HepG2 (cell line): ENCODE results near the gene PEX3. TPM values are rescaled to one million over a fixed set of nuclear protein-coding genes. Genes with fewer than 3 reads are reported as not detected.

ENCODE experiments used
- ARNTL ChIP-seq: sonication (generic); formaldehyde crosslinking; IDR thresholded peaks from 2 replicates; pipeline ENCODE4 v1.4.0; 2020; ENCODE audit warnings: mild to moderate bottlenecking, missing genetic modification reagents
- FOXJ3 ChIP-seq: sonication (generic); formaldehyde crosslinking; IDR thresholded peaks from 2 replicates; pipeline ENCODE4 v1.4.0; 2020; ENCODE audit warnings: missing genetic modification reagents, mild to moderate bottlenecking, borderline replicate concordance
- FOXO1 ChIP-seq: sonication (generic); formaldehyde crosslinking; IDR thresholded peaks from 2 replicates; pipeline ENCODE4 v1.4.0; 2020; ENCODE audit warnings: missing genetic modification reagents
- GFI1 ChIP-seq: sonication (generic); formaldehyde crosslinking; IDR thresholded peaks from 2 replicates; pipeline ENCODE4 v1.5.0; 2020; ENCODE audit warnings: missing genetic modification reagents, mild to moderate bottlenecking, borderline replicate concordance
- HNF1B ChIP-seq: sonication (generic); formaldehyde crosslinking; IDR thresholded peaks from 2 replicates; pipeline ENCODE4 v1.5.1; 2020; ENCODE audit warnings: mild to moderate bottlenecking, moderate library complexity, missing genetic modification reagents
- KLF9 ChIP-seq: IDR thresholded peaks from 2 replicates; pipeline ENCODE4 v1.6.1; 2016; ENCODE audit warnings: low read depth
- MAZ ChIP-seq, 2 experiments: sonication (generic) in 1 of 2; formaldehyde crosslinking in 1 of 2; IDR thresholded peaks; 2 replicates each; pipeline versions ENCODE4 v1.5.0 to v1.6.1; 2012 to 2020; ENCODE audit warnings: low read depth in 2 of 2, mild to moderate bottlenecking in 2 of 2, borderline replicate concordance in 1 of 2, improper control_type of control experiment in 1 of 2, low read length in 1 of 2, missing genetic modification reagents in 1 of 2, moderate library complexity in 1 of 2
- PLRG1 ChIP-seq: fragments of 450-650 bp; conservative IDR thresholded peaks from 2 replicates; pipeline ENCODE4 v1.6.1; 2016
- RCOR2 ChIP-seq: IDR thresholded peaks from 2 replicates; pipeline ENCODE4 v1.6.1; 2016; ENCODE audit warnings: missing biosample characterization, missing genetic modification reagents
- SALL1 ChIP-seq: sonication (generic); formaldehyde crosslinking; IDR thresholded peaks from 2 replicates; pipeline ENCODE4 v1.8.0; 2022; ENCODE audit warnings: mild to moderate bottlenecking, missing genetic modification reagents
- TBL1XR1 ChIP-seq: fragments of 150-350 bp; IDR thresholded peaks from 2 replicates; pipeline ENCODE4 v1.6.1; 2014; ENCODE audit warnings: borderline replicate concordance, low read length; ENCODE audit not compliant: partially characterized antibody
- XBP1 ChIP-seq: sonication (generic); formaldehyde crosslinking; IDR thresholded peaks from 2 replicates; pipeline ENCODE4 v1.5.0; 2020; ENCODE audit warnings: missing genetic modification reagents
- ZNF142 ChIP-seq: sonication (generic); formaldehyde crosslinking; IDR thresholded peaks from 2 replicates; pipeline ENCODE4 v1.4.0; 2020; ENCODE audit warnings: missing genetic modification reagents
- ZNF292 ChIP-seq: sonication (generic); formaldehyde crosslinking; IDR thresholded peaks from 2 replicates; pipeline ENCODE4 v1.8.1; 2022; ENCODE audit warnings: mild to moderate bottlenecking, low read depth, missing genetic modification reagents, borderline replicate concordance
- ZNF3 ChIP-seq: IDR thresholded peaks from 2 replicates; pipeline ENCODE4 v1.7.0; 2017; ENCODE audit warnings: inconsistent platforms
- polyA plus RNA-seq, 8 experiments: library from polyadenylated mRNA; depleted of rRNA in 3 of 8; stranded (reverse) in 7 of 8; unstranded in 1 of 8; fragments of >200 nt; fragmentation: Illumina TruSeq in 4 of 8; extraction: Trizol in 4 of 8; gene quantifications; 2 replicates each; pipeline versions ENCODE4 v1.2.1 to v1.2.3, GENCODE V29; 2011 to 2016; ENCODE audit warnings: low read depth in 4 of 8, missing spikeins in 1 of 8, mixed read lengths in 1 of 8; ENCODE audit not compliant: insufficient read depth in 1 of 8
- total RNA-seq, 5 experiments: library from RNA; depleted of rRNA; stranded (reverse); fragments of >200 nt; fragmentation: Illumina TruSeq; extraction: Trizol; gene quantifications; 2 replicates each; pipeline ENCODE4 v1.2.3, GENCODE V29; 2016; ENCODE audit warnings: low read depth in 1 of 5
- TF ChIP-seq, protein P1 (sequence below): sonication (generic); formaldehyde crosslinking; conservative IDR thresholded peaks from 2 replicates; pipeline ENCODE4 v1.8.0; 2022; ENCODE audit warnings: mild to moderate bottlenecking, moderate library complexity, missing genetic modification reagents
- TF ChIP-seq, protein P2 (sequence below): sonication (generic); formaldehyde crosslinking; IDR thresholded peaks from 2 replicates; pipeline ENCODE4 v1.5.0; 2020; ENCODE audit warnings: mild to moderate bottlenecking, missing genetic modification reagents

Gene PEX3
- total and polyA plus RNA-seq, 2 of the 13 experiments (the other 11 are each of a cell fraction or from before 2014, with no cell fraction given): 30.9 to 40.8 TPM

DNA sequence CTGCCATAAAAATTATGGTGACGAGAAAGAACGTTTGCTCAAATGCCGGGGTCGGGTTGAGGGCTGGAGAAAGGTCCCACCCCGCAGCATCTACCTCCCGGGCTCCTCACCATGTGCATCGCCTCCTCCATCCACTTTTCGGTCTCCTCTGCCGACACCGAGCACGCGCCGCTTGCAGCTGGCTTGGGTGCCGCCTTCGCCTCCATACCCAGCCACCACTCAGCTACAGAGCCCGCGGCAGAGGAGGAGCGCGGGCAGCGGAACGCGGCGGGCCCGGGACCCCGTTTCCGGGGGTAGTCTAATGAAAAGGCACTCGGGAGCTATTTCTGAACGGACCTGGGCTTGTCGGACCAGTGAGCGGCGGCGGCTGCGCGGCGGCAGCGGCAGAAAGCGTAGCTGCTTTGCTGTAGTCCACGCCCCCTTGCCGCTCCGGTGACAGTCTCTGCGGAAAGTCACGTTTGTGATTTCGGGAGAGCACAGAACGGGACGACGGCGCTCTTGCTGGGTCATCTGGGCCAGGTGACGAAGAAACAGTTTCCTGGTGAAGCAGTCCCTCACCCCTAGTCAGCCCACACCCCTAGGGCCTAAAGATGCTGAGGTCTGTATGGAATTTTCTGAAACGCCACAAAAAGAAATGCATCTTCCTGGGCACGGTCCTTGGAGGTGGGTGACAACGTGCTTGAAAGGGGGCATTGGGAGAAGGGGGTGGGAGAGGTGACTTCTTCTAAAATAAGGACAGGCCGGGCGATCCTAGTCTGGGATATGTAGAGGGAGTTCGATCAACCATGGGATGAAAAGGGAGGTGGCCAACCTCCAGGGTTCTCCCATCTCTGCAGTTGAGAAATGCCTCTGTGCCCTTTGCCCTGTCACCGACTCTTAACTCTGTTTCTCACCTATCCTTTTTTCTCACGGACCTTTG is at the start of gene PEX3, which contains the start of gene ADAT2 (continued):
- TF ChIP-seq ZNF142 (peak; percentile 85; the same call in 1 of the 2 replicates), SALL1 (CRISPR knock-in tag) (peak; percentile 99), PLRG1 (no peak), RCOR2 (peak; percentile 68; the same call in 1 of the 2 replicates), MAZ (IDR thresholded peaks at IDR 0.05; ENCODE audit: borderline replicate concordance, low read depth, low read length) (peak; percentile 90; the same call in 1 of the 2 replicates), MAZ (CRISPR knock-in tag; IDR thresholded peaks at IDR 0.05; ENCODE audit: low read depth) (peak; percentile 92), GFI1 (peak; percentile 93), FOXJ3 (CRISPR knock-in tag) (peak; percentile 93; the same call in 1 of the 2 replicates), TBL1XR1 (peak; percentile 97), KLF9 (peak; percentile 98), ZNF292 (CRISPR knock-in tag) (peak; percentile 100), ARNTL (peak; percentile 90), XBP1 (CRISPR knock-in tag) (no peak; the same call in none of the 2 replicates), FOXO1 (CRISPR knock-in tag) (peak; percentile 93), ZNF3 (CRISPR knock-in tag) (peak; percentile 29; the same call in 1 of the 2 replicates), HNF1B (CRISPR knock-in tag) (peak; percentile 96)
- TF ChIP-seq, protein P1, sequence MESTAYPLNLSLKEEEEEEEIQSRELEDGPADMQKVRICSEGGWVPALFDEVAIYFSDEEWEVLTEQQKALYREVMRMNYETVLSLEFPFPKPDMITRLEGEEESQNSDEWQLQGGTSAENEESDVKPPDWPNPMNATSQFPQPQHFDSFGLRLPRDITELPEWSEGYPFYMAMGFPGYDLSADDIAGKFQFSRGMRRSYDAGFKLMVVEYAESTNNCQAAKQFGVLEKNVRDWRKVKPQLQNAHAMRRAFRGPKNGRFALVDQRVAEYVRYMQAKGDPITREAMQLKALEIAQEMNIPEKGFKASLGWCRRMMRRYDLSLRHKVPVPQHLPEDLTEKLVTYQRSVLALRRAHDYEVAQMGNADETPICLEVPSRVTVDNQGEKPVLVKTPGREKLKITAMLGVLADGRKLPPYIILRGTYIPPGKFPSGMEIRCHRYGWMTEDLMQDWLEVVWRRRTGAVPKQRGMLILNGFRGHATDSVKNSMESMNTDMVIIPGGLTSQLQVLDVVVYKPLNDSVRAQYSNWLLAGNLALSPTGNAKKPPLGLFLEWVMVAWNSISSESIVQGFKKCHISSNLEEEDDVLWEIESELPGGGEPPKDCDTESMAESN: peak; percentile 99
- TF ChIP-seq, protein P2, sequence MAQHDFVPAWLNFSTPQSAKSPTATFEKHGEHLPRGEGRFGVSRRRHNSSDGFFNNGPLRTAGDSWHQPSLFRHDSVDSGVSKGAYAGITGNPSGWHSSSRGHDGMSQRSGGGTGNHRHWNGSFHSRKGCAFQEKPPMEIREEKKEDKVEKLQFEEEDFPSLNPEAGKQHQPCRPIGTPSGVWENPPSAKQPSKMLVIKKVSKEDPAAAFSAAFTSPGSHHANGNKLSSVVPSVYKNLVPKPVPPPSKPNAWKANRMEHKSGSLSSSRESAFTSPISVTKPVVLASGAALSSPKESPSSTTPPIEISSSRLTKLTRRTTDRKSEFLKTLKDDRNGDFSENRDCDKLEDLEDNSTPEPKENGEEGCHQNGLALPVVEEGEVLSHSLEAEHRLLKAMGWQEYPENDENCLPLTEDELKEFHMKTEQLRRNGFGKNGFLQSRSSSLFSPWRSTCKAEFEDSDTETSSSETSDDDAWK (CRISPR knock-in tag): no peak
